ENCODE results near the gene SERPINC1.
"Not testable (repeated sequence)": the region's sequence is repeated elsewhere in the genome, so short reads cannot be mapped to it uniquely, and the experiment has no call there.

The SERPINC1 gene

GRCh38 chr1:173917149-173917548 lies at the start of gene SERPINC1:
SERPINC1 (minus strand) TSS chr1:173917327; CDS start chr1:173917259, 68 bp downstream.
- DNase-seq, result no peak

DNA sequence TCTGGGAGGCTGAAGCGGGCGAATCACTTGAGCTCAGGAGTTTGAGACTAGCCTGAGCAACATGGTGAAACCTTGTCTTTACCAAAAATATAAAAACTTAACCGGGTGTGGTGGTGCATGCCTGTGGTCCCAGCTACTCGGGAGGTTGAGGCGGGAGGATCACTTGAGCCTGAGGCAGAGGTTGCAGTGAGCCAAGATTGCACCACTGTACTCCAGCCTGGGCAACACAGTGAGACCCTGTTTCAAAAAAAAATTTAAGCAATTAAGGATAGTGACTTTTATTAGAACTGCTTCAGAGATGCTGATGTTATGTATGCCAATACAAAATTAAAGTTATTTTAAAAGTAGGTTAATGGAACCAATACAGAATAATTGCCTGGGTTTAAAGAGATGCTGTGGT lies 48.8 kb upstream of the SERPINC1 start:
- not testable (repeated sequence) for DNase-seq

GRCh38 chr1:173963477-173963876 lies 46.4 kb upstream of the SERPINC1 start:
- no peak for DNase-seq

- DNase-seq, result no peak
Measured at GRCh38 chr1:173960625-173961024, 43.5 kb upstream of the SERPINC1 start.

GRCh38 chr1:173954179-173954578 lies 37.1 kb upstream of the SERPINC1 start:
- DNase-seq, result no peak

DNA sequence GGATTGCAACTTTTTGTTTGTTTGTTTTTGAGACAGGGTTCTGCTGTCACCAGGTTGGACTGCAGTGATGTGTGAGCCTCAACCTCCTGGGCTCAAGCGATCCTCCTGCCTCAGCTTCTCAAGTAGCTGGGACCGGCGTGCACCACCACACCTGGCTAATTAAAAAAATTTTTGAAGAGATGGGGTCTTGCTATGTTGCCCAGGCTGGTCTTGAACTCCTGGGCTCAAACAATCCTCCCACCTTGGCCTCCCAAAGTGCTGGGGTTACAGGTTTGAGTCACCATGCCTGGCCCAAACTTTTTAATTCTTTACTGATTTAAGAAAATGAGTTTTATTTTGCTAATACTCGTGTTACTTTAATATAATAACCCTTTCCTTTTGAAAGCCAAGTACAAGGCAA lies 31.5 kb upstream of the SERPINC1 start:
- no peak for DNase-seq

- no peak for DNase-seq
Measured at GRCh38 chr1:173946380-173946921, 29.3 kb upstream of the SERPINC1 start.

GRCh38 chr1:173937062-173937461 lies 19.9 kb upstream of the SERPINC1 start:
- no peak for DNase-seq

GRCh38 chr1:173934440-173934839 lies 17.3 kb upstream of the SERPINC1 start:
- no peak for DNase-seq

DNA sequence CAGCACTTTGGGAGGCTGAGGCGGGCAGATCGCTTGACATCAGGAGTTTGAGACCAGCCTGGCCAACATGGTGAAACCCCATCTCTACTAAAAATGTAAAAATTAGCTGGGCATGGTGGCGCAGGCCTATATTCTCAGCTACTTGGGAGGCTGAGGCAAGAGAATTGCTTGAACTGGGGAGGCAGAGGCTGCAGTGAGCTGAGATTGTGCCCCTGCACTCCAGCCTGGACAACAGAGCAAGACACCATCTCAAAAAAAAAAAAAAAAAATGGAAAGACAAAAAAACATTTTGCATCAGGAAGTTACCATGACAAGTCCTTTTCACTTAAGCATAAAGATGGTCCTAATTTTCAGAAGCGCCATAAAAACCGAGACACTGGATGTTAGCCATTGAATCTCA lies 13.4 kb upstream of the SERPINC1 start:
- not testable (repeated sequence) for DNase-seq

- DNase-seq, result no peak
Measured at GRCh38 chr1:173925306-173926242, 8.4 kb upstream of the SERPINC1 start.

DNA sequence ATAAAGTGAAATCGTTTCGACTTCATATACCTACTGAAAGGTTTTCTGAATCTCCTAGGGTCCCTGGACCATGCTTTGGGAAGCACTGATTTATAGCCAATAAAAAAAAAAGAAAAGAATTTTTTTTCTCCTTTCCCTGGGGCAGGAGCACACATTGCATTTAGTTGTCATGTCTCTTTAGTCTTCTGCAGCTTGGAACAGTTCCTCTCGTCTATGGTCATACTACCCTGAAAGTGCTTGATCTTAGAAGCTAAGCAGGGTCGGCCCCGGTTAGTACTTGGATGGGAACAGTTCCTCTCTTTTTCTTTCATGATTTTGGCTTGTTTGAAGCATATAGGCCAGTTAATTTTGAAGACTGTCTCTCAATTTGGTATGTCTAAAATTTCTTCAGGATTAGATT lies 3.7 kb upstream of the SERPINC1 start:
- no peak for DNase-seq

- no peak for DNase-seq
Measured at GRCh38 chr1:173917635-173918493, 737 bp upstream of the SERPINC1 start.

DNA sequence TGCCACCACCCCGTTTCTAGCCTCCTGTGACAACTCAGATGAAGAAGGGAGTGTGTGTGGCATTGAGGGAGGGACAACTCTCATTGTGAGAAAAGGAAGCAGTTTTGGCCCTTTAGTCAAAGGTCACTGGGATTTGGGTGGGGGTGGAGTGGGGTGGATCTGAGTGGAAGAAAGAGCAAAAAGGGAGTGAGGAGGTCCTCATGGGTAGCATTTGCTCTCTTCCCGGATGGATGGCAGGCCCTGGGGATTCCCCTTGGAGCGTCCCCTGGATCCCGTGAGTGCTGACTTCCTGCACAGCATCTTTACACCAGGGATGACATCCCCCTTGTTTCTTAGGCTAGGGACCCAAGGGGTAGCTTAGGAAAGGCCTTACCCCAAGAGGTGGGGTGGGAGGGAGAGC lies 460 bp downstream of the SERPINC1 start:
- no peak for DNase-seq

- DNase-seq, result no peak
Measured at GRCh38 chr1:173915596-173915995, 1.5 kb downstream of the SERPINC1 start.

GRCh38 chr1:173914366-173914871 lies 2.7 kb downstream of the SERPINC1 start:
- DNase-seq, result no peak

- DNase-seq, result no peak
Measured at GRCh38 chr1:173913111-173913510, 4.0 kb downstream of the SERPINC1 start.

DNA sequence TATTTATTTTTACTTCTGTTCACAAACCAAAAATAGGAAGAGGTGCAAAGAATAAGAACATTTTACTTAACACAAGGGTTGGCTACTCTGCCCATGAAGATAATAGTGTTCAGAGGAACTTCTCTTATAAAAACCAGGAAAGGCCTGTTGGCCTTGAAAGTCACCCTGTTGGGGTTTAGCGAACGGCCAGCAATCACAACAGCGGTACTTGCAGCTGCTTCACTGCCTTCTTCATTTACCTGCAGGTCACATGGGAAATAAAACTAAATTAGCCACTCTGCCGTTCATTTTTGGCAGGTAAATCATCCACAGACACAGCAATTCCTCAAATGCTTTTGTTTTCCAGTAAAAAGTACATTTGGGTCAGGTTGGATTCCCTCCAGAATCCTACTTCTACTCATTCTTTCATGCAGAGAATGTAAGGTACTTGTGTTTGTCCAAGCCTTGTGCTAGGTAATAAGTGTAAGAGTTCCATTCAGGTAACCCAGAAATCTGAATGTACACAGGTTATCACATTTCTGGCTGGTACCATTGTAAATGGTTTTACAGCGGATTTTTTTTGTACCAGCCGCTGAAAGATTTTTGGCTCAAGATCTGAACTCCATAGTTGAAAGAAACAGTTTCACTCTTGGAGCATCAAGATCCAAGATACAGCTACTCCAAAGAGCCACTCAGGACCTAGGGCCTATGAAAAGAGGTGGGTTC lies 13.1 kb downstream of the SERPINC1 start:
- no peak for DNase-seq

- DNase-seq, result no peak
Measured at GRCh38 chr1:173900992-173901391, 16.1 kb downstream of the SERPINC1 start.

DNA sequence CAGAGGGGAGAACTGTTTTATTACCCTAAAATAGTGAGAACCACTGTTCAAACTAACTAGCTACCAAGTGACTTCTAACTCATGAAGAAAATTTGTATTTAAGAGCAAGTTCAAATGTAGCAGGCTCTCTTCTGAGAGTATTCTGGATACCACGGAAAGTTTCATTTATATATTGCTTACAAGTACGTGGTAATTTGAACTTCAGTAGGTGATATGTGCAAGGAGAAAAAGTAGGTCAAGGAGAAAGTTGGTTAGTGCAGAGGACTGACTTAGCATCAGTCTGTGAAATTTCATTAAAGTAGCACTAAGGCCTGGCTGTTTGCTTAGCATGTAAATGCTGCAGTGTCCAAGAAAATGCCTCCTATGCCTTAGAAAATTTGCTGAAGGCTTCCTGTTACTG lies 16.7 kb downstream of the SERPINC1 start:
- no peak for DNase-seq

- DNase-seq, result no peak
Measured at GRCh38 chr1:173894189-173894588, 22.9 kb downstream of the SERPINC1 start.

GRCh38 chr1:173893611-173894010 lies 23.5 kb downstream of the SERPINC1 start:
- no peak for DNase-seq

DNA sequence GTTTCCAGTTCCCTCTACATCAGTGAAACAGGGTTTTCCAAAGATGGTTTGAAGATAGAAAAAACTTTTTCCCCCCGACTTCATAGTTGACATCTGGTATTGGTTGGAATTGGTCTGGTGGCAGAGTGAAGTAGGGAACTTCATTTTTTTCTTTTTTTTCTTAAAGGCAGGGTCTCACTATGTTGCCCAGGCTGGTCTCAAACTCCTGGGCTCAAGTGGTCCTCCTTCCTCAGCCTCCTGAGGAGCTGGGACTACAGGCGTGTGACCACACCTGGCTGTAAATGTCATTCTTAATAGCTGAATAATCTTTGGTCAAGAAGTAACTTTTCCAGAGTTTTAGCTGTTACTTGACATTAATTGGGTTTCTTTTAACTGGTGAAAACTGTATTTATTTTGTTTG lies 27.2 kb downstream of the SERPINC1 start:
- no peak for DNase-seq
